CD4-positive, alpha-beta T cell (primary cell): ENCODE measurements around the gene GALNT7. TPM values are rescaled to one million over a fixed set of nuclear protein-coding genes. Genes with fewer than 3 reads are reported as not detected.

Experiments used
- ATAC-seq: fragments of 200-7000 bp; cut with Tn5 transposase; one replicate; pipeline ENCODE4 v1.10.0; 2022; ENCODE audit warnings: mild to moderate bottlenecking; ENCODE audit not compliant: poor library complexity
- CTCF ChIA-PET: fragments of 350-600 bp; sonication (Branson Sonifier 250); formaldehyde crosslinking; loops from one replicate; lab custom pipeline; 2021; ENCODE audit warnings: antibody characterized with exemption, inconsistent platforms; lab: Charles Lee
- POLR2A ChIA-PET: fragments of 350-600 bp; sonication (Branson Sonifier 250); formaldehyde crosslinking; loops from one replicate; lab custom pipeline; 2021; ENCODE audit warnings: antibody characterized with exemption, inconsistent platforms; lab: Charles Lee
- DNase-seq, 14 experiments: peaks; one replicate each; pipeline ENCODE4 v3.0.0-alpha.2; 2013 to 2020; ENCODE audit warnings: mixed read lengths in 2 of 14
- H3K27ac ChIP-seq, 2 donors: one replicate each; pipeline versions ENCODE4 v1.5.1 to v1.7.0; 2013; ENCODE audit warnings: low read length in 2 of 2, low read depth in 1 of 2, mild to moderate bottlenecking in 1 of 2
- H3K27me3 ChIP-seq, 2 experiments: 1 replicate in 1 of 2; 2 replicates in 1 of 2; pipeline versions ENCODE4 v1.6.1 to v1.7.0; 2013; ENCODE audit warnings: low read length in 2 of 2, control low read depth in 1 of 2, mild to moderate bottlenecking in 1 of 2, moderate library complexity in 1 of 2; ENCODE audit not compliant: insufficient read depth in 2 of 2, control insufficient read depth in 1 of 2
- H3K36me3 ChIP-seq: one replicate; pipeline ENCODE4 v1.6.1; 2013; ENCODE audit warnings: low read length, control low read depth; ENCODE audit not compliant: insufficient read depth
- H3K4me1 ChIP-seq: one replicate; pipeline ENCODE4 v1.6.1; 2013; ENCODE audit warnings: low read length, control low read depth; ENCODE audit not compliant: insufficient read depth
- H3K4me3 ChIP-seq: one replicate; pipeline ENCODE4 v1.5.1; 2013; ENCODE audit warnings: mild to moderate bottlenecking, low read length, moderate library complexity
- H3K9me3 ChIP-seq, 2 experiments: 1 replicate in 1 of 2; 2 replicates in 1 of 2; pipeline versions ENCODE4 v1.6.1 to v1.7.0; 2013; ENCODE audit warnings: low read length in 2 of 2, mild to moderate bottlenecking in 2 of 2, control low read depth in 1 of 2, moderate library complexity in 1 of 2; ENCODE audit not compliant: control insufficient read depth in 1 of 2, insufficient read depth in 1 of 2
- H3K27ac Mint-ChIP-seq: one replicate; pipeline ENCODE4 v1.8.0; 2020; ENCODE audit warnings: mixed read lengths
- H3K27me3 Mint-ChIP-seq: one replicate; pipeline ENCODE4 v1.8.0; 2021; ENCODE audit warnings: mixed read lengths
- H3K36me3 Mint-ChIP-seq: one replicate; pipeline ENCODE4 v1.8.0; 2021; ENCODE audit warnings: low read depth, mixed read lengths
- H3K4me1 Mint-ChIP-seq: one replicate; pipeline ENCODE4 v1.8.0; 2021; ENCODE audit warnings: low read depth, mixed read lengths
- H3K4me3 Mint-ChIP-seq: one replicate; pipeline ENCODE4 v1.8.0; 2020; ENCODE audit warnings: mild to moderate bottlenecking, mixed read lengths
- H3K9me3 Mint-ChIP-seq: one replicate; pipeline ENCODE4 v1.8.0; 2020; ENCODE audit warnings: mixed read lengths
- CTCF ChIP-seq: fragments of 200-600 bp; IDR thresholded peaks from one replicate; pipeline ENCODE4 v1.8.0; 2022; ENCODE audit warnings: antibody characterized with exemption, mild to moderate bottlenecking
- intact Hi-C, 2 experiments: fragments of 100-400 bp; cut with DNase I in 1 of 2; cut with micrococcal nuclease in 1 of 2; formaldehyde crosslinking; loops; one replicate each; pipeline versions ENCODE4 v1.15.1 to v1.9.0; 2023 to 2025; cut with DNase I, micrococcal nuclease
- total RNA-seq, 174 experiments: library from RNA in 2 of 174; stranded (reverse) in 2 of 174; gene quantifications; one replicate each; pipeline ENCODE4 v1.2.3 and lab custom pipeline; 2021 to 2026

Gene GALNT7
- total RNA-seq, 2 experiments from 2014 or later = 4.6 to 4.8 TPM

- Histone ChIP-seq H3K9me3 (no peaks in the 10 kb centered on the region), H3K4me3 (no peak overlapping the region), H3K4me1 (no peaks in the 10 kb centered on the region), H3K27me3 (no peaks in the 10 kb centered on the region), H3K27ac (no peak overlapping the region), H3K36me3 (no peaks in the 10 kb centered on the region)
- ChIA-PET POLR2A (no interaction called here), CTCF (no interaction called here)
- intact Hi-C loops = no loop called here
- H3K27me3 Mint-ChIP-seq = peaks cover 4% of the 10 kb centered on the region
- no peak for ATAC-seq
- H3K4me3 Mint-ChIP-seq = no peak overlapping the region
- no peak overlapping the region for H3K27ac Mint-ChIP-seq
- no peaks in the 10 kb centered on the region for H3K36me3 Mint-ChIP-seq
- TF ChIP-seq CTCF = no peak
- no peaks in the 10 kb centered on the region for H3K9me3 Mint-ChIP-seq
- no peaks in the 10 kb centered on the region for H3K4me1 Mint-ChIP-seq
- DNase-seq = no peak
Measured at GRCh38 chr4:173145131-173145530, 23.5 kb upstream of the GALNT7 start.

DNA sequence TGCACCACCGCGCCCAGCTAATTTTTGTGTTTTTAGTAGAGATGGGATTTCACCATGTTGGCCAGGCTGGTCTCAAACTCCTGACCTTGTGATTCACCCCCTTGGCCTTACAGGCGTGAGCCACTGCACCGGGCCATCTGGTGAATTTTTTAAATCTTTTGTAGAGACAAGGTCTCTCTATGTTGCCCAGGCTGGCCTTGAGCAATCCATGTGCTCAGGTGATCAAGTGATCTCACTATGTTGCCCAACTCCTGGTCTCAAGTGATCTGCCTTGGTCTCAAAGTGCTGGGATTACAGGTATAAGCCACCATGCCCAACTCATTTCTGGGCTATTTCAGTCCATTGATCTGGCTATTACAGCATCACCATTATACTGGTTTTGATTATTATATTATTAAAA, 22.2 kb upstream of the GALNT7 start:
- H3K27ac Mint-ChIP-seq = no peak overlapping the region

GRCh38 chr4:173151496-173151895, 17.1 kb upstream of the GALNT7 start:
- no peaks in the 10 kb centered on the region for H3K27me3 ChIP-seq
- H3K27me3 Mint-ChIP-seq = no peaks in the 10 kb centered on the region
- no peak for DNase-seq
- H3K4me1 ChIP-seq = no peaks in the 10 kb centered on the region
- no peaks in the 10 kb centered on the region for H3K9me3 ChIP-seq
- intact Hi-C loops = no loop called here
- no peaks in the 10 kb centered on the region for H3K4me1 Mint-ChIP-seq
- TF ChIP-seq CTCF = no peak
- ChIA-PET CTCF (no interaction called here), POLR2A (no interaction called here)
- H3K36me3 Mint-ChIP-seq = no peaks in the 10 kb centered on the region
- no peak for ATAC-seq
- H3K9me3 Mint-ChIP-seq = no peaks in the 10 kb centered on the region
- H3K27ac ChIP-seq = no peak overlapping the region
- no peak overlapping the region for H3K4me3 ChIP-seq
- H3K4me3 Mint-ChIP-seq = no peak overlapping the region
- H3K27ac Mint-ChIP-seq = no peak overlapping the region
- no peaks in the 10 kb centered on the region for H3K36me3 ChIP-seq

More for the DNA sequence above, 22.2 kb upstream of the GALNT7 start:
- DNase-seq (no peak), ATAC-seq (no peak)
- no peak overlapping the region for H3K27ac ChIP-seq
- no peaks in the 10 kb centered on the region for H3K36me3 ChIP-seq
- no peaks in the 10 kb centered on the region for H3K27me3 ChIP-seq
- Mint-ChIP-seq H3K4me1 (no peaks in the 10 kb centered on the region), H3K9me3 (no peaks in the 10 kb centered on the region), H3K27me3 (no peaks in the 10 kb centered on the region), H3K4me3 (no peak overlapping the region), H3K36me3 (no peaks in the 10 kb centered on the region)
- TF ChIP-seq CTCF = no peak
- no peaks in the 10 kb centered on the region for H3K9me3 ChIP-seq
- intact Hi-C loops = no loop called here
- no peaks in the 10 kb centered on the region for H3K4me1 ChIP-seq
- ChIA-PET POLR2A (no interaction called here), CTCF (no interaction called here)
- H3K4me3 ChIP-seq = no peak overlapping the region
